ENCODE data around the gene SUZ12.
A peak's percentile ranks its signal among the peaks of the same experiment; 100 is the strongest.
"Not testable (repeated sequence)": the region's sequence is repeated elsewhere in the genome, so short reads cannot be mapped to it uniquely, and the experiment has no call there.

Gene SUZ12
- total RNA-seq, result 95.6 to 97.4 reads per million in 2 donors

- DNase-seq, result peak; percentile 75
Observed at GRCh38 chr17:31936615-31937609, at the start of gene SUZ12. Gene SUZ12, plus strand, starts transcription at chr17:31937007. Its CDS starts 240 bp downstream, at chr17:31937247.

DNA sequence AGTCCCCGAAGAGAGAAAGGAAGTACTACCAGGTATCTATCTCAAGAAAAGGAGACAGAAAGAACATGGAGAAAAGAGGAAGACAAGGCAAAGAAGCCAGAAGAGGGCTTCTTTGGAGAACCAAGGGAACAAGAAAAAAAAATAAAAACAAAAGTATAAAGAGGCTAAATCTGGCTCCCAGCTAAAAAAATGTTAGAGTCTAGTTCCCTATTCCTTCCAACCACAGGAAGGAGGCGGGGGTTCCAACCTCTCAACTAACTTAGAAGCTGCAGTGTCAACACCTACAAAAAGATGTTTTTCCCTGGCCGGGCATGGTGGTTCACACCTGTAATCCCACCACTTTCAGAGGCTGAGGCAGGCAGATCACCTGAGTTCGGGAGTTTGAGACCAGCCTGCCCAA is 48.7 kb upstream of the SUZ12 start:
- no peak for DNase-seq

DNA sequence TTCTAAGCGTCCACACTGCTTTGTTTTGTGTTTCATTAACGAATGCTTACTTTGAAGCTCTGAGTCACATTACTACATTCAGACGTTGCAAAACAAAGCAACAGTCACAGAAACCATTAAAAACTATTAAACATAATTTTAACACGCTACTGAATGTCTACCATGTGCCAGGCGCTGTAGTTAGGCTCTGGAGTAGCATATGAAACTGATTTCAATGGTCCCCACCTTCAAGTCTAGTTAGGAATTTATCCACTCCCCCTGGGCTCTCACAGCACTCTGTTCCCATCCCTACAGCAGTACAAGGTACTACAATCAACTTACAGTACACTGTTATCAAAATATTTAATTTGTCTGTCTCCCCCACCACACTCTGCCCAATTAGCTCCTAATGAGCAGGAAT is 35.9 kb upstream of the SUZ12 start:
- no peak for DNase-seq

- no peak for DNase-seq
Observed at GRCh38 chr17:31902693-31903092, 34.1 kb upstream of the SUZ12 start.

DNA sequence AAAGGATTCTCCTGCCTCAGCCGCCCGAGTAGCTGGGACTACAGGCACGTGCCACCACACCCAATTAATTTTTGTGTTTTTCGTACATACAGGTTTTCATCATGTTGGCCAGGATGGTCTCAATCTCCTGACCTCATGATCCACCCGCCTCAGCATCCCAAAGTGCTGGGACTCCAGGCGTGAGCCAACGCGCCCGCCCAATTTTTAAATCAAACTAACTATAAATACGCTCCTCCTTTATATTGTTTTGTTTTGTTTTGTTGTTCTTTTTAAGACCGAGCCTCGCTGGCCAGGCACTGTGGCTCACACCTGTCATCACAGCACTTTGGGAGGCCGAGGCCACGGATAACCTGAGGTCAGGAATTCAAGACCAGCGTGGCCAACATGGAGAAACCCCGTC is 33.4 kb upstream of the SUZ12 start:
- no peak for DNase-seq

- no peak for DNase-seq
Observed at GRCh38 chr17:31907342-31907962, 29.4 kb upstream of the SUZ12 start.

DNA sequence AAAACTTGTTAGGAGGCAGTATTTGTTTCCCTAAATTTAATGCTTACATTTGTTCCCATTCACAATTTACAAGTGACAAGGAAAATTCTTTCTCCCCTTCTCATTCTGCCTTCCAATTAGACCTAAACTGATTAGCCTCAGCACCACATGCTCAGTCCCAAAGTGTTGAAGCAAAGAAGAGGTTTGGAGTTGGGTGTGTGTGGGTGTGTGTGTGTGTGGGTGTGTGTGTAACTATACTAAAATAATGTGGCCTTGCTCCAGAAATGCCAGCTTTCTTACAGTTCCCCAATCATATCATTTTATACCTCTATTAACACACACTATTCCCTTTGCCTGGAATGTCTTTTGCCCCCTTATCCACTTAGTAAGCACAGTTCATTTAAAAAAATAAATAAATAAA is 28.4 kb upstream of the SUZ12 start:
- DNase-seq, result no peak

GRCh38 chr17:31912705-31913104 is 24.1 kb upstream of the SUZ12 start:
- not testable (repeated sequence) for DNase-seq

- DNase-seq, result no peak
Observed at GRCh38 chr17:31915456-31916100, 21.2 kb upstream of the SUZ12 start.

GRCh38 chr17:31916491-31917064 is 20.2 kb upstream of the SUZ12 start:
- DNase-seq, result no peak

DNA sequence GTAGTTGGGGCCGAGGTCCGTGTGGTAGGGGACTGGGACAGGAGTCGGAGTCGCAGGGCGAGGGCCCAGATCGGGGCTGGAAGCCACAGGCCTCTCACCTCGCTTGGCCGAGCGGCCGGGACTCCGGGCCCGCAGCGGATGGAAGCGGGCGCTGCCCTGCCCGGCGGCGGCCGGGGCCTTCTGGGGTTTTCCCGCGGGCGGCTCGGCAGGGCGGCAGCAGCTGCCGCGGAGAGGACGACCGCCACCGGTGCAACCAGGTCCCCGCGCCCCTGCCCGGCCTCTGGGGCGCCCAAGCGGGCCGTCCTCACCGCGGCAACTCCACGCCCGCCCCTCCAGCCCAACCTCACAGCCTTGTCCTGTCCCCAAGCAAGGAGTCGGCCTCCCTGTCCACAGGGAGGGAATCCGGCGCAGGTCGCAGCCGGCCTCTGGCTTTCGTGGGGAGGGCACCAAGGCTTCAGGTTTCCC is 19.7 kb upstream of the SUZ12 start:
- DNase-seq, result no peak

DNA sequence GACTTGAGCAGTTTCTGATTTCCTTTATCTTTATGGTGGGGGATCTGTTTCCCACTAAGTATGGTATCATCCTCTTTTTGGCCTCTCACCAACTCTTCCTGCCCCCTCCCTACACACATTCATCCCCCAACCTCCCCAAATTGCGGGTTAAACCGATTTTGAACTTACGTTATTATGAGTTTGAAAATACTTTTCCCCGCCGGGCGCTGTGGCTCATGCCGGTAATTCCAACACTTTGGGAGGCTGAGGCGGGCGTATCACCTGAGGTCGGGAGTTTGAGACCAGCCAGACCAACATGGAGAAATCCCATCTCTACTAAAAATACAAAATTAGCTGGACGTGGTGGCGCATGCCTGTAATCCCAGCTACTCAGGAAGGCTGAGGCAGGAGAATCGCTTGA is 19.1 kb upstream of the SUZ12 start:
- not testable (repeated sequence) for DNase-seq

GRCh38 chr17:31918701-31919128 is 18.1 kb upstream of the SUZ12 start:
- no peak for DNase-seq

DNA sequence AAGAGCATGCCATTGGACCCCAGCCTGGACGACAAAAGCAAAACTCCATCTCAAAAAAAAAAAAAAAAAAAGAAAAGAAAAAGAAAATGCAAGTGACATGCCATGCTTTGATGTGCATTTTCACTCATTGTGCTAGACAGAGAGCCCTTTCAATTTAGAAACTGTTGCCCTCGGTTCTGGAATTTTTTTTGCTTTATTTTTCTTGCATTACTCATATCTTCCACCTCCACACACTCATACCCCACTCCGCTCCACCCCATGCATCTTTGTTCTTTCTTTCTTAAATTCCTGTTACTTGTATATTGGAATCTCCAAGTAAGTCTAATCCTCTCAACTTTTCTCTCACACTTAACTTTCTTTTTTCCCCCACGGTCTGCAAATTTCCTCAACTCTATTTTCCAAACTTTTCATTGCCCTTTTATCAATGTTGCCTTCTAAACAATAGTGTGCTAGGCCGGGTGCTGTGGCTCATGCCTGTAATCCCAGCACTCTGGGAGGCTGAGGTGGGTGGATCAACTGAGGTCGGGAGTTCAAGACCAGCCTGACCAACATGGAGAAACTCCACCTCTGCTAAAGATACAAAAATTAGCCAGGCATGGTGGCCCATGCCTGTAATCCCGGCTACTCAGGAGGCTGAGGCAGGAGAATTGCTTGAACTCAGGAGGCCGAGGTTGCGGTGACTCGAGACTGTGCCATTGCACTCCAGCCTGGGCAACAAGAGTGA is 16.8 kb upstream of the SUZ12 start:
- DNase-seq, result no peak

- no peak for DNase-seq
Observed at GRCh38 chr17:31926100-31926729, 10.6 kb upstream of the SUZ12 start.

DNA sequence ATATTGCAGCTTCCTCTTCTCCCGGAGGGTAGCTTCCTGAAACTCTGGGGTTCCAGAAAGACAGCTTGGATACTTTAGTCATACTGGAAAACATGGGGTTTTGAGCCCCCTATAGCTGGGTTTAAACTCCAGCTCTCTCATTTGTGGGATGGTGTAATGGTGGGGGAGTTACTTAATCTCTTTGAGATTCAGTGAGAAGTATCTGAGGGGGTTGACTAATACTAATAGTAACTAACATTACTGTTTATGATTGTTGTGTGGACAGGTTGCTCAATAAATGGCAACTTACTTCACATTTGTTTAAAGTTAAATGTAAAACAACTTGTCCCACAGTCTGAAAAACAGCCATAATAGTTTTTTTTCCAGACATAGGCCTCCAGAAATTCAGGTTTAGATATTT is 5.1 kb upstream of the SUZ12 start:
- no peak for DNase-seq

GRCh38 chr17:31935512-31935911 is 1.3 kb upstream of the SUZ12 start:
- DNase-seq, result no peak

DNA sequence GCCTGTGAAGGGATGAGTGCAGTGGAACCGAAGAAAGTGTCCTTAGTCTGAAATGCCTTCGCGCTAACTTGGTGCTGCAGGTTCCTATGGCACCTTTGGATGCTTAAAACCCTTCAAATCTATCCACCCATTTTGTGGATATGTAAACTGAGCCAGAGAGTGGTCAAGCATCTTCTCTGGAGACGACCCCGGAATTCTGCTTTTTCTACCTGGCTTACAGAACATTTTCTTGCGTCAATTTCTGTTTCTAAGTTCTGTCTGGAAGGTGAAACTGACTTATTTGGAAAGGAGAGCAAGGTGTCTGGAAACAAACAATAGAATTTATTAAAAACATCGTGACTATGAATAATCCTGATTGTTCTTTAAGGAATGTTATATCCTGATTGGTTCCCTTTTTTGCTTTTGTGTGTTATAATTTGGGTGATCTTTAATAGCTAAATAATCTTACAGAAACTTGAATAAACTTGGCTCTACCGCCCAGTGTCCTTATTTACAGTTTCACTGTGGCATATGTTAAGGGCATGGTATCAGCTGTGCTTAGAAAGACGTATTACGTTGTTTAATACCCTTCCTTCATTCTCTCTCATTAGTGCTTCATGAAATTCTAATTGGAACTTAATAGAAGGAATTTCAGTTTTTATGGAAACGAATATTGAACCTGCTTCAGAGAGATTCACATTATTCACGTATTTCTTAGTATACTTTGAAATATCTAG is 1.3 kb downstream of the SUZ12 start:
- DNase-seq, result not testable (repeated sequence)

- DNase-seq, result not testable (repeated sequence)
Observed at GRCh38 chr17:31941916-31942315, 5.1 kb downstream of the SUZ12 start.

DNA sequence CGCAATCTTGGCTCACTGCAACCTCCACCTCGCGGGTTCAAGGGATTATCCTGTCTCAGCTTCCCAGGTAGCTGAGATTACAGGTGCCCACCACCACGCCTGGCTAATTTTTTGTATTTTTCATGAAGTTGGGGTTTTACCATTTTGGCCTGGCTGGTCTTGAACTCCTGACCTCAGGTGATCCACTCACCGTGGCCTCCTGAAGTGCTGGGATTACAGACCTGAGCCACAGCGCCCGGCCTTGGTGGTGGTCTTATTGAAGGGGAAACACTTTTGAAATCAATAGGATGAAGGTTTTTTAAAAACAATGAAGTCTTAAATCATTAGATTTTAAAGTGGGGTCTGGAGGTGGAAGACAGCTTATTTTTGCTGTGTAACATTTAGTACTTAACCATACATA is 5.6 kb downstream of the SUZ12 start:
- not testable (repeated sequence) for DNase-seq

GRCh38 chr17:31951953-31952352 is 15.1 kb downstream of the SUZ12 start:
- not testable (repeated sequence) for DNase-seq
